Astrocyte (in vitro differentiated cells and primary cell): Measurements from ENCODE around the gene HOXB7. TPM values are rescaled to one million over a fixed set of nuclear protein-coding genes. Genes with fewer than 3 reads are reported as not detected.

Source experiments
- DNase-seq: peaks from one replicate; pipeline ENCODE4 v3.0.0-alpha.2; 2010; ENCODE audit warnings: low read depth
- FAIRE-seq: peaks from 2 replicates; lab custom pipeline; 2011; peaks lifted over from hg19 to GRCh38; lab: Jason Lieb, UNC
- H2AFZ ChIP-seq: 2 replicates; pipeline ENCODE4 v1.6.0; 2012; ENCODE audit warnings: low read depth, low read length, inconsistent platforms
- H3K27ac ChIP-seq: 2 replicates; pipeline ENCODE4 v1.5.1; 2011; ENCODE audit warnings: low read depth, low read length, inconsistent platforms
- H3K27me3 ChIP-seq: 2 replicates; pipeline ENCODE4 v1.6.0; 2011; ENCODE audit warnings: low read length, inconsistent platforms; ENCODE audit not compliant: insufficient read depth
- H3K36me3 ChIP-seq: 2 replicates; pipeline ENCODE4 v1.5.1; 2011; ENCODE audit warnings: low read length, inconsistent platforms; ENCODE audit not compliant: insufficient read depth
- H3K4me1 ChIP-seq: 2 replicates; pipeline ENCODE4 v1.5.1; 2011; ENCODE audit warnings: low read length, inconsistent platforms; ENCODE audit not compliant: insufficient read depth
- H3K4me2 ChIP-seq: 2 replicates; pipeline ENCODE4 v1.6.0; 2012; ENCODE audit warnings: low read length, inconsistent platforms
- H3K4me3 ChIP-seq: 2 replicates; pipeline ENCODE4 v1.5.1; 2011; ENCODE audit warnings: low read depth, mild to moderate bottlenecking, low read length, inconsistent platforms; ENCODE audit not compliant: insufficient read depth
- H3K79me2 ChIP-seq: 2 replicates; pipeline ENCODE4 v1.6.0; 2012; ENCODE audit warnings: mild to moderate bottlenecking, low read length, inconsistent platforms; ENCODE audit not compliant: insufficient read depth
- H3K9ac ChIP-seq: 2 replicates; pipeline ENCODE4 v1.6.0; 2012; ENCODE audit warnings: mild to moderate bottlenecking, low read length, inconsistent platforms
- H3K9me3 ChIP-seq: 2 replicates; pipeline ENCODE4 v1.5.1; 2012; ENCODE audit warnings: low read depth, mild to moderate bottlenecking, low read length, inconsistent platforms; ENCODE audit not compliant: insufficient read depth
- H4K20me1 ChIP-seq: 2 replicates; pipeline ENCODE4 v1.6.0; 2012; ENCODE audit warnings: low read length, inconsistent platforms; ENCODE audit not compliant: insufficient read depth
- H3K27ac Mint-ChIP-seq: one replicate; pipeline ENCODE4 v1.8.0; 2021; ENCODE audit warnings: mild to moderate bottlenecking, mixed read lengths; ENCODE audit not compliant: unreplicated experiment
- H3K27me3 Mint-ChIP-seq: one replicate; pipeline ENCODE4 v1.8.0; 2021; ENCODE audit warnings: low read depth, mixed read lengths; ENCODE audit not compliant: unreplicated experiment
- H3K36me3 Mint-ChIP-seq: one replicate; pipeline ENCODE4 v1.8.0; 2021; ENCODE audit warnings: low read depth, mixed read lengths; ENCODE audit not compliant: unreplicated experiment
- H3K4me1 Mint-ChIP-seq: one replicate; pipeline ENCODE4 v1.8.0; 2021; ENCODE audit warnings: low read depth, mixed read lengths; ENCODE audit not compliant: unreplicated experiment
- H3K4me3 Mint-ChIP-seq: one replicate; pipeline ENCODE4 v1.8.0; 2021; ENCODE audit warnings: mild to moderate bottlenecking, moderate library complexity, mixed read lengths; ENCODE audit not compliant: unreplicated experiment
- H3K9me3 Mint-ChIP-seq: one replicate; pipeline ENCODE4 v1.8.0; 2021; ENCODE audit warnings: mild to moderate bottlenecking, mixed read lengths; ENCODE audit not compliant: unreplicated experiment
- CTCF ChIP-seq: IDR thresholded peaks from 2 replicates; pipeline ENCODE4 v1.5.1; 2011; ENCODE audit warnings: low read depth, mild to moderate bottlenecking, inconsistent platforms, low read length, moderate library complexity; ENCODE audit not compliant: insufficient read depth
- EZH2 ChIP-seq: IDR thresholded peaks from 2 replicates; pipeline ENCODE4 v1.6.1; 2012; ENCODE audit warnings: mild to moderate bottlenecking, low read length, inconsistent platforms; ENCODE audit not compliant: insufficient read depth
- total RNA-seq: library from RNA; stranded (reverse); gene quantifications from 2 replicates; pipeline ENCODE4 v1.2.1, GENCODE V29; 2021

HOXB7 gene
- total RNA-seq, 1 donor from 2014 or later = not detected

GRCh38 chr17:48606892-48607614, 3.8 kb downstream of the HOXB7 start:
- DNase-seq (no peak), FAIRE-seq (no peak)
- Histone ChIP-seq H3K36me3 (no peaks in the 10 kb centered on the region), H3K4me1 (peaks cover 2% of the 10 kb centered on the region), H3K9me3 (peaks cover 3% of the 10 kb centered on the region), H4K20me1 (peaks cover 15% of the 10 kb centered on the region), H3K79me2 (no peaks in the 10 kb centered on the region), H3K4me3 (no peak overlapping the region), H2AFZ (no peak overlapping the region), H3K9ac (no peak overlapping the region), H3K27ac (no peak overlapping the region), H3K27me3 (peaks cover 94% of the 10 kb centered on the region), H3K4me2 (no peak overlapping the region)
- no peak overlapping the region for H3K4me3 Mint-ChIP-seq
- no peak overlapping the region for H3K27ac Mint-ChIP-seq
- no peaks in the 10 kb centered on the region for H3K36me3 Mint-ChIP-seq
- H3K4me1 Mint-ChIP-seq = no peaks in the 10 kb centered on the region
- H3K9me3 Mint-ChIP-seq = peaks cover 37% of the 10 kb centered on the region
- H3K27me3 Mint-ChIP-seq = peaks cover 85% of the 10 kb centered on the region
- TF ChIP-seq CTCF (no peak), EZH2 (no peak)

GRCh38 chr17:48605991-48606891, 4.6 kb downstream of the HOXB7 start:
- TF ChIP-seq CTCF (no peak), EZH2 (peak; percentile 79)
- Histone ChIP-seq H3K27me3 (peaks cover 96% of the 10 kb centered on the region), H3K4me1 (peaks cover 2% of the 10 kb centered on the region), H3K27ac (no peak overlapping the region), H3K4me2 (no peak overlapping the region), H3K9me3 (peaks cover 3% of the 10 kb centered on the region), H2AFZ (no peak overlapping the region), H3K79me2 (no peaks in the 10 kb centered on the region), H3K4me3 (no peak overlapping the region), H4K20me1 (peaks cover 22% of the 10 kb centered on the region), H3K9ac (no peak overlapping the region), H3K36me3 (no peaks in the 10 kb centered on the region)
- H3K27ac Mint-ChIP-seq = no peak overlapping the region
- FAIRE-seq (no peak), DNase-seq (no peak)
- peaks cover 87% of the 10 kb centered on the region for H3K27me3 Mint-ChIP-seq
- peaks cover 40% of the 10 kb centered on the region for H3K9me3 Mint-ChIP-seq
- no peak overlapping the region for H3K4me3 Mint-ChIP-seq
- no peaks in the 10 kb centered on the region for H3K4me1 Mint-ChIP-seq
- H3K36me3 Mint-ChIP-seq = no peaks in the 10 kb centered on the region
